Stimulated activated CD8-positive, alpha-beta memory T cell treated with anti-CD3 and anti-CD28 coated beads, Interleukin-12 subunit alpha, Interleukin-12 subunit beta, amount 100 ng/mL, for 4 hours (primary cell): ENCODE results near the gene GDF2.

Source experiments
- DNase-seq: peaks from one replicate; pipeline ENCODE4 v3.0.0-alpha.2; 2020; ENCODE audit warnings: low read depth

The GDF2 gene

GRCh38 chr10:47353351-47353750 lies 31.1 kb downstream of the GDF2 start:
- no peak for DNase-seq

- DNase-seq, result no peak
These were observed 31.9 kb downstream of the GDF2 start for GRCh38 chr10:47354165-47354564.

- no peak for DNase-seq
These were observed 32.6 kb downstream of the GDF2 start for GRCh38 chr10:47354900-47355299.

- no peak for DNase-seq
These were observed 34.5 kb downstream of the GDF2 start for GRCh38 chr10:47356708-47357107.

DNA sequence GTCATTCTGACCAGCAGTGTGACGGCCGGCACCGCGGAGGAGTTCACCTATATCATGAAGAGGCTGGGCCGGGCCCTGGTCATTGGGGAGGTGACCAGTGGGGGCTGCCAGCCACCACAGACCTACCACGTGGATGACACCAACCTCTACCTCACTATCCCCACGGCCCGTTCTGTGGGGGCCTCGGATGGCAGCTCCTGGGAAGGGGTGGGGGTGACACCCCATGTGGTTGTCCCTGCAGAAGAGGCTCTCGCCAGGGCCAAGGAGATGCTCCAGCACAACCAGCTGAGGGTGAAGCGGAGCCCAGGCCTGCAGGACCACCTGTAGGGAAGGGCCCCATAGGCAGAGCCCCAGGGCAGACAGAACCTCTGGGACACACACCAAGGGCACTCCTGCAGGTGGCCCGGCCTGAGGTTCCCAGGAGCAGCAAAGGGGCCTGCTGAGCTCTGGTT lies 34.9 kb downstream of the GDF2 start:
- DNase-seq, result no peak

DNA sequence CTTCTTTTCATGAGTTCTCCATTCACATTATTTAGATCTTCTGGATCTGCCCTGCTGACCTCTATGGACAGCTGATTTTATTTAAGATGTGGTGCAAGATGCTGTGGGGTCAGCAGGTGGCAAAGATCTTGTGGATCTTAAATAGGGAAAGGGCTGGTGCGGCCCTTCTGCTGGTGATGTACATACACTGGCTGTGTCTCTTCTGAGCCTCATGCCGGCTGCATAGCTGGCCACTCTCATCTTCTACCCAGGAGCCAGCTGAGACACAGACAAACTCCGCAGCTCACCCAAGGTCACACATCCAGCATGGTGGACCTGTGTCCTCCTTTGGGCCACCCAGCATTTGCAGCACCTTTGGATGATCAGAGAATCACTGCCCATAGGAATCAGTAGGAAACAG lies 35.7 kb downstream of the GDF2 start:
- DNase-seq, result no peak

GRCh38 chr10:47358457-47358856 lies 36.2 kb downstream of the GDF2 start:
- no peak for DNase-seq

- no peak for DNase-seq
These were observed 36.8 kb downstream of the GDF2 start for GRCh38 chr10:47359101-47359500.

GRCh38 chr10:47359626-47360418 lies 37.6 kb downstream of the GDF2 start:
- DNase-seq, result no peak

GRCh38 chr10:47360419-47361040 lies 38.3 kb downstream of the GDF2 start:
- no peak for DNase-seq

- no peak for DNase-seq
These were observed 39.0 kb downstream of the GDF2 start for GRCh38 chr10:47361293-47361692.

DNA sequence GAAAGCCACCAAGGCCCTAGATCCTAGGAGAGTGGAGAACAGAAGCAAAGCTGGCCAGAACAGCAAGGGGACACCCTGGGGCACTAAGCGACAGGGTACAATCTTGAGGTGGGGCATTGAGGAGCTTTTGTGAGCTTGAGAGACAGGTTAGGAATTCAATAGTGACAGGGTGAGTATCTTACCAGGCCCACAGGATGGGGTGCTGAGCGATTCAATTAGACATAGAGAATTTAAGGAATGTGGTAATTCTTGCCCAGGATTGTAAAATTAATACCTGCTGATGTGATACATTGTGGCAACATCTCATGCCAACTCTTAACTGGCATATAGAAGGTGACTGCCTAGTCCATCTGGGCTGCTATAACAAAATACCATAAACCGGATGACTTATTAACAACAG lies 39.9 kb downstream of the GDF2 start:
- no peak for DNase-seq

- DNase-seq, result no peak
These were observed 41.5 kb downstream of the GDF2 start for GRCh38 chr10:47363781-47364180.

DNA sequence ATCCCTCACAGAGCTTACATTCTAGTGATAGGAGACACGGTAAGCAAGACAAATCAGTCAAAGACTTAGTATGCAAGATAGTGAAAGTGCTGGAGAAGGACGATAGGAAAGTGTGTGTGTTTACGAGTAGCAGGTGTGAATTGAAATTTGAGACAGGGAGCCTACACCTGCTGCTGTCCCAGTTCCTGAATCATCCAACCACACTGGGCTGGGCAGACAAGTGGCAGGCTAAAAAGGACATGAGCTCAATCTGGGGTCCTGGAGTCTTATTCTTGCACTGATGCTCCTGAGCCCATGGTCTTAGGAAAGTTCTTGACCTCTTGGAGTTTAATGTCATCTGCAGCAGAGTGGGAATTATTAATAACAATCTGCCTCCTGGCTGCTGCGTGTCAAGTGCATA lies 42.1 kb downstream of the GDF2 start:
- no peak for DNase-seq

DNA sequence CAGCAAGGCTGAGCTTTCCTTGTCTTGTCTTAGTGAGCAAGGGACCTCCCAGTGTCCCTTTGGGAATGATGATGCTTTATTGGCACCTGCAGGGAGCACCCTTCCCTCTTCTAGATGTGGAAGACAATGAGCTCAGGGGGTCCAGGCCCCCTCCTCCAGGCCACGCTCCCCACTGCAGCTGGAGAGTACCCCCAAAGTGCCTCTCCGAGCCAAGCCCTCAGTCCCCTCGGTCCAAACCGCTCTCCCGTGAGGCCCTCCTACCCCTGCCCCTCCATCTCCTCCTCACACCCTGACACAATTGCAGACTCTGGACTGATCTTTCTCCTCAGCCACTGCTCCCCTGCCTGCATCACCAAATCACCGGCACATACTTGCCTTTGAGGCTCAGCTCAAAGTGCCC lies 42.7 kb downstream of the GDF2 start:
- no peak for DNase-seq

DNA sequence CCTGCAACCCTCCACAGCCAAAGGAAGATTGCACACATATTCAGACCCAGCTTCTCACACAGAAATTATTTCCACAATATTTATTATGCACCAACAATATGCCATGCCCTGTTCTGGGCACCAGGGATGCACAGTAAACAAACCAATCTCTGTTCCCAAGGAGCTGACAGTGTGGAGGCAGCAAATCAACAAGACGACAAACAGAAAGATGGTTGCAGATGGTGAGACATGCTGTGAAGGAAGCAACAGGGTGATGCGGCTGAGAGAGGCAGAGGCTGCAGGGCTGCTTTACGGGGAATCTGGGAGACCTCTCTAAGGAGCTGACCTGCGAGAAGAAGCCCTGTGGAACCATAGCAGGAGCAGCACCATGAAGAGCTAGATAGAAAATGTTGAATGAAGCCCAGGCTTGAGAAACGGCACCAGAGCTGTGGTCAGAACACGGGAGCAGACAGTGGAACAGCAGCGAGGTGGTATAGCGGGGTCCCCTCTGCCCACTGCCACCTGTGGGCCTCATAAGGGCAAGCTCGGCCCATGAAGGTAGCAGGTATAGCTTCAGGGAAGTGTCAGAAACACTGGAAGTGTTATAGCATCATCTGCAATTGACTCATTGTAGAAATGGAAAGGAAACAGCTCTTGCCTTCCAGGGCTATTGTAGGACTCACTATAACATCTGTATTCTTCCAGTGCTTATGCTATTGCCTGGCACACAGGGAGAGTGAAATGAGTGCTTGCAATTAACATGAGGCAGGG lies 43.4 kb downstream of the GDF2 start:
- DNase-seq, result no peak

DNA sequence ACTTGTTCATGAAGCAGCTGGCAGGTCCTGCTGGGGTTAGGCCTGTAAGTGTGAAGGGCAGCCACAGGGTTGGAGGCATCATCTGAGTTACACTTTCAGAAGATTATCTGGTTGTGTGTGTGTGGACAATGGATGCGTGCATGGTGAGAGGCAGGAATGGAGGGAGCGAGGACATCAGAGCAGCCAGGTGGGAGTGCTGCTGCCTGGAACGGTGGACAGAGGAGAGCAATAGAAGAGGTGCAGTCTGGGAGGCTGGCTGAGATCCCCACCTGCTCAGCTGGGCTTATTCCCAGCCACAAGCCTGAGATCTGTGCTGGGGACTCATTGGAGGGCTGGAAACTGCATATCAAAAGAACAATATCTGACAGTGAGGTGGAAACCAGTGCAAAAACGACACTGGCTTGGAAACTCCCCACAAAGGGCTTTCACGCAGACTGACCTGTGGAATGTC lies 44.0 kb downstream of the GDF2 start:
- DNase-seq, result no peak

GRCh38 chr10:47366731-47367460 lies 44.6 kb downstream of the GDF2 start:
- DNase-seq, result no peak

DNA sequence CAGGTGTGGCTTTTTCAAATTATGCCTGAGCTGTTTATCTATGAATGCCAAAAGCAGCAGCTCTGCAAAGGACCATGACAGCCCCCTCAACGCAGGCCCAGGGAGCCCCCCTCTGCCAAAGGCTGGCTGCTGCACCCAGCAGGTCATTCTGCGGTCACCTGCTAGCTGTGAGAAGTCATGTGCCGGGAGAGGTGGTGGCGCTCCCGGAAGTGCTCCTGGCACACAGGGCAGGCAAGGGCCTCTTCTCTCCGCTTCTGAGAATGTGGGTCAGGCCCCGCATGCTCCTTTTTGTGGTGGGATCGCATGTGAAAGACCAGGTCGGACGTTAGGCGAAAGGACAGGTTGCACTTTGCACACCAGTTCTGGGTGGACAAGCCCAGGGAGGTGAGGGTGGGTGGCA lies 45.4 kb downstream of the GDF2 start:
- DNase-seq, result no peak

DNA sequence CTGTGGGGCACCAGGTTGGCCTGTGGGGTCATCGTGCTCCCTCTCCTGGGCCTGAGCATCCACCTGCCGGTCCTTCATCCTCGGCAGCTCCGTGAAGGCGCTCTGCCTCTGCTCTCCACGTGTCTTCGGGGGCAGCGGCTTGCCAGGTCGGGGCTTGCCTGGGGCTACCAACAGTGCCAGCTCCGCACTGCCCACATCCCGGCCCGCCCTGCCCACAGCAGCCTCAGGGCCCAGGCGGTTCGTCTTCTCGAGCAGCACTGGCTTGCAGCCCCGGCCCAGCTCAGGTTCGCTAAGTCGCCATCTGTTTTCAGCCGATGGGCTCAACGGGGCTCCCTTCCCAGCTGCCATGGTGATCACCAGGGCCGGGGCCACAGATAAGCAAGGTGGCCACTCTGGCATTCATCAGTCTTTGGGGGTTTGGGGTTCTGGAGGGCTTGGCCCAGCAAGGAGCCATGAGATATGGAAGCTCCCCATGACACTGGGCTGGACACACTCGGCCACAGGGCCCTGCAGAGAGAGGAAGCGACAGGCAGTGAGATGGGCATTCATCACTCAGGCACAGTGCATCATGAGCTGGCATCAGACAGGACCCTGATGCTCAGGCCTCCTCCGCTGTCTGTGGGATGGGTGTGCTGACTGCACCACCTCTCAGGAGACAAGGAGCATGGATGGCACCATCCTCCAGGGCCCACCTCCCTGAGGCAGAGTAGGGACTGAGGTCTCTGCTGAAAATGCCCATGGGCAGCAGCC lies 46.4 kb downstream of the GDF2 start:
- no peak for DNase-seq

DNA sequence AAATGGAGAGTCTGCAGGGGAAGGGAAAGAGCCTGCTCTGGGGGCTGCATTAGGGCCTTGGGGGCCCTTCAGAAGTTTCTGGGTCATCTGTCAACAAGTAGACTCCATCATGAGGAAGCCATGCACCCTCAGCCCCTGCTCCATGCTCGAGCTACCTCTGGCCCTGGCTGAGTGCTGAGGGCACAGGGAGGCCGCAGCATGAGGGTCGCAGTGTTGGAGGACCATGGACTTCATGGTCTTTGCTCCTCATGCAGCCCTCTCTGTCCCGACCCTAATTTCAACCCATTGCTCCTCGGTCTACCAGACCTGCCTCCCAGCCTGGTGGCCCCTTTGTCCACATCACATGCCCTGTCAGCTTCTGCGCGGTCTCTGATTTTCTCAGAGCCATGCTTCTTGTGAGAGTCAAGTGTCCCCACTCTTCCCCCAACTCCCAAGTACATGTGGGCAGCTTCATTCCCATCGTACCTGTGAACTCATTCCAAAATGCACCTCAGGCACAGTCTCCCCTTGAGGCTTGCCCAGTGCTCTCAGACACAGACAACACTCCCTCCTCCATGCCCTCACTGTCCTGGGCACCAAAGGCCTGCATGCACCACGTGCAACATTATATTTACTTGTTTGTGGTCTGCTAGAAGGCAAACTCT lies 47.1 kb downstream of the GDF2 start:
- no peak for DNase-seq
